GM18867 (cell line): Measurements from ENCODE around the gene CABLES1.
"Not testable (repeated sequence)": the region's sequence is repeated elsewhere in the genome, so short reads cannot be mapped to it uniquely, and the experiment has no call there.

Experiments used
- ATAC-seq: cut with Tn5 transposase; IDR thresholded peaks from one replicate; pipeline ENCODE4 v1.9.1; 2021; ENCODE audit warnings: mild to moderate bottlenecking, moderate library complexity; ENCODE audit not compliant: unreplicated experiment

CABLES1 gene

GRCh38 chr18:23108496-23108895 lies 26.8 kb upstream of the CABLES1 start:
- ATAC-seq, result no peak

GRCh38 chr18:23109163-23109562 lies 26.1 kb upstream of the CABLES1 start:
- not testable (repeated sequence) for ATAC-seq

GRCh38 chr18:23113576-23113975 lies 21.7 kb upstream of the CABLES1 start:
- ATAC-seq, result no peak

- ATAC-seq, result no peak
Observed at GRCh38 chr18:23114171-23114881, 21.0 kb upstream of the CABLES1 start.

GRCh38 chr18:23114911-23115310 lies 20.4 kb upstream of the CABLES1 start:
- no peak for ATAC-seq

GRCh38 chr18:23115683-23116096 lies 19.6 kb upstream of the CABLES1 start:
- ATAC-seq, result no peak

GRCh38 chr18:23121133-23121532 lies 14.2 kb upstream of the CABLES1 start:
- no peak for ATAC-seq

- ATAC-seq, result no peak
Observed at GRCh38 chr18:23122334-23123229, 12.7 kb upstream of the CABLES1 start.

GRCh38 chr18:23126376-23127056 lies 8.8 kb upstream of the CABLES1 start:
- no peak for ATAC-seq

- no peak for ATAC-seq
Observed at GRCh38 chr18:23127090-23127489, 8.2 kb upstream of the CABLES1 start.

GRCh38 chr18:23129355-23130002 lies 5.8 kb upstream of the CABLES1 start:
- ATAC-seq, result no peak

- no peak for ATAC-seq
Observed at GRCh38 chr18:23131693-23132319, 3.5 kb upstream of the CABLES1 start.

GRCh38 chr18:23133860-23134779 lies 1.2 kb upstream of the CABLES1 start:
- ATAC-seq, result peak; percentile 33

GRCh38 chr18:23135550-23136325 lies 453 bp downstream of the CABLES1 start:
- peak; percentile 39 for ATAC-seq

- ATAC-seq, result peak; percentile 28
Observed at GRCh38 chr18:23136326-23137096, 1.2 kb downstream of the CABLES1 start.

- ATAC-seq, result no peak
Observed at GRCh38 chr18:23137097-23137635, 1.9 kb downstream of the CABLES1 start.

- ATAC-seq, result no peak
Observed at GRCh38 chr18:23137788-23138216, 2.5 kb downstream of the CABLES1 start.

GRCh38 chr18:23138471-23138870 lies 3.2 kb downstream of the CABLES1 start:
- ATAC-seq, result no peak
